RPMI8226 (cell line): ENCODE data around the gene CRNN.

ENCODE experiments used
- DNase-seq: peaks from one replicate; pipeline ENCODE4 v3.0.0-alpha.2; 2015

The CRNN gene

DNA sequence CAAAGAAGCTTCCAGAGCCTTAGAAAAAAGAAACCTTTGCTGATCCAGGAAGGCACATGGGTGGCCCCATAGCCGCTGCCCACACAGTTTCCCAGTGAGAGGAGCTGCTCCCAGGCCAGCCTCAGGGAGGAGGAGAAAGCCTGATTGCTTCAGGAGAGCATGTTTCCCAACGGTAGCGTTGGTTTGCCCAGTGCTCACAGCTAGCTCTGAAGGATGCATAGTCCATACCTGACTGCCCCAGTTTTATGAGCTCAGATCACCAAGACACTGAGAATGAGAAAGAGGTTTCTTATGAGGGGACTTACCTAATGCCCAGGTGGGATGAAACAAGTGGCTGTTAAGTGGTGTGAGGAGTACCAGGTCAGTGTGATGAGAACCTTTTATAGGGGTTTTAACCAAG, at the start of gene CRNN:
CRNN (minus strand) TSS at position 355 of the 400 bp plus-strand sequence. CDS start 2,030 bp downstream, outside the sequence.
- no peak for DNase-seq

DNA sequence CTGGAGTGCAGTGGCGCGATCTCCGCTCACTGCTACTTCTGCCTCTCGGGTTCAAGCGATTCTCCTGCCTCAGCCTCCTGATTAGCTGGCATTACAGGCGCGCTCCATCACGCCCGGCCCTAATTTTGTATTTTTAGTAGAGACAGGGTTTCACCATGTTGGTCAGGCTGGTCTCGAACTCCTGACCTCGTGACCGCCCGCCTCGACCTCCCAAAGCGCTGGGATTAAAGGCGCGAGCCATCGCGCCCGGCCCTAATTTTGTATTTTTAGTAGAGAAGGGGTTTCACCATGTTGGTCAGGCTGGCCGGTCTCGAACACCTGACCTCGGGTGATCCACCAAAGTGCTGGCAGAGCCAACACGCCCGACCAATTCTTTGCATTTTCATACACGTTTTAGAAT, 48.6 kb upstream of the CRNN start:
- no peak for DNase-seq

DNA sequence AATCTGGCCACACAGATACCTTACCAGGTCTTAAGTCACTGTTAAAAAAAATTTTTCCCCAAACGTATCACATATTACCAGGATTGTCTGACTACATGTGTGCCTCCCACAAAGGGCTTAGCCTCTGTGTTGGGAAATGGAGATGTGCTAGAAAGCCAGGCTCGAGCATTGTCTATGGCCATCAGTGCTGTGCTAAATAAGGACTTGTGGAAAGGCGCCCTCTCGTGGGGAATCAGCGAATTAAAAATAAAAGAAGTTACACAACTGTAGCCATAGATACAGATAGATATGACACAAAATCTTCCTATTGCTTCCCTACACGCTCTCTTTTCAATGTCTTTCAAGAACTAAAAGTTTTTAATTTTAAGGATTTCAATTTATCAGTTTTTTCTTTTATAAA, 47.5 kb upstream of the CRNN start:
- peak; percentile 60 for DNase-seq

DNA sequence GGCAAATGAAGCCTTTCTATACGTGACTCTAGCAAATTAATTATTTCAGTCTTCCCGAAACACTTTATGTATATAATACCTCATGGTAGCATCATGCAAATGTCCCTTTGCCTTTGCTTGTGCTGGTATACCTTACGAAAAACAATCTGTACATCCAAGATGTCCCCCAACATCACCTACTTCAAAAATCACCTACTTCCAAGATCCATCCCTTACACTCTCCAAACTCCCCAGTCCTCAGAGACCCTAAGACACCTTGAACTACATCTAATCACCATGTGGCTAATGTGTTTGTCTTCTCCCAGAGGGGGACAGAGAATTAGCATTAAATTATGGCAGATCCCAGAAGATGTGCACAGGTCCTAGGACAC, 46.5 kb upstream of the CRNN start:
- DNase-seq: no peak

DNA sequence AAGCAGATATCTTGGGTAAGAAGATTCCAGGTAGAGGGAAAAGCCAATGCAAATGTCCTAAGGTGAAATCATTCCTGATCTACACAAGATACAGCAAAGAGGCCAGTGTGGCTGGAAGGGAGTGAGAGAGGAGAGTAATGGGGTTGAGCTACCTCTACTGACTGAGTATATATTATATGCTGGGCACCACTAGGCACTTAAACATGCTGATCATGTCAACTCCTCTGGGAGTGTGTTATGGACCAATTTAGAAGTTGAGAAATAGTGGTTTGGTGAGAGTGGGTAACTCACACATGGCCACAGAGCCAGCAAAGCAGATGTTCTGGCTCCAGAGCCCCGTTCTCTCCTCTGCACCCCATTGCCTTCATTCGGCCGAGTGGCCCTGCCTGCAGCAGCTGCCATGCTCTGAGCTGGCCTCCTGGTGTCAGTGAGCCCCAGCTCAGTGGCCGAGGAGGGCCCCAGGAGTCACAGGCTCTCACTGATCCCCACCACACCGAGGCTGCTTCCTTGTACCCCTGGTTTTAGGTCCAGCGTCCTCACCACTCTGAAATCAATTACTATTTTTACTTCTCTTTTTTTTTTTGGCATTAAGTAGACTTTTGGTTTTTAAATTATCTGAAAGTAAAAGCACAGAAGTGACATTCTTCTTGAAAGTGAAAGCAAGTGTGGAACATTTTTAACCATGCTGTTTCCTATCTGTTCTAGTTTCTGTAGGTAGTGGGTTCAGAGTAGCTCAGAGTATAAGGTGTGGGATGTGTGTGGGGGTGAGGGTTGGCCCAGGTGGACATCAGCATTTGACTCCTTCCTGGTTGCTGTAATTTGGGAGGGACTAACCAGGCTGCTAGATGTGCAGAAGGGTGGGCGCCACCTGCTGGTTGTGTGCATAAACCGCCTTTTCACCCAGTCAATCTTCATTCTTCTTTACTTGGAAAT, 45.8 kb upstream of the CRNN start:
- peak; percentile 76 for DNase-seq

DNA sequence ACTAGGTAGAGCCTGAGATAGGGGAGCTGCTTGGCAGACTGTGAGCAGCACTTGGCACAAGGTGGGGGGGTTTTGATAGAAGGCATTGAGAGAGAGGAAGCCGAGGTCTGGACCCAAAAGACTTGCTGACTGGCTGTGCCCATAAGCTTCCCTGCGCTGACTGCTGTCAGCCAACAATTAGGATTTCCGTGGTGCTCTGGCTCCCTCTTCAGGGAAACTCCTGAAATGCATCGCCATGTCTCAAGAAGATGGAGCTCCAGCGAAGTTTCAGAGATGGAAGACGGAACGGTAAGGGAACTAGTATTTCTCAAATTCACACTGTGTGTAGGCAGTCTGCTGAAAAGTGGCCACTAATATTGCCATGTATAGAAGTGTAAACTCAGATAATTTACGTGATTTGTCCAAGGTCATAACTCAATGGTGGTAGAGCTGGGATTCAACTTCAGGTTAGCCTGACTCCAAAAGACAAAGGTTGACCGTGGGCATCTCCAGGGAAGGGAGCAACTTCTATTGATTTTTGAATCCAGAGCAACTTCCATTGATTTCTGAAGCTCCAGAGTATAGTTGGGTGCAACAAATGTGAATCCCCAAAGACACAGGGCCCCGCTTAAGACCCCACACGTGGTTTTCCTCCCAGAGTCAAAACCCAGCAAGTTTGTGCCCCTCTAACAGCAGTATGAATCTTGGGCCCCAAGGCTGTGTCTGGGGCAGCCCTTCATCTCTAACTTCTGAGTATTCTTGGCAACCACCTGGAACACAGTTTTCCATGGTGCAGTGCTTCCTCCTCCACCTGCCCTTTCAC, 44.5 kb upstream of the CRNN start:
- DNase-seq: peak; percentile 87

DNA sequence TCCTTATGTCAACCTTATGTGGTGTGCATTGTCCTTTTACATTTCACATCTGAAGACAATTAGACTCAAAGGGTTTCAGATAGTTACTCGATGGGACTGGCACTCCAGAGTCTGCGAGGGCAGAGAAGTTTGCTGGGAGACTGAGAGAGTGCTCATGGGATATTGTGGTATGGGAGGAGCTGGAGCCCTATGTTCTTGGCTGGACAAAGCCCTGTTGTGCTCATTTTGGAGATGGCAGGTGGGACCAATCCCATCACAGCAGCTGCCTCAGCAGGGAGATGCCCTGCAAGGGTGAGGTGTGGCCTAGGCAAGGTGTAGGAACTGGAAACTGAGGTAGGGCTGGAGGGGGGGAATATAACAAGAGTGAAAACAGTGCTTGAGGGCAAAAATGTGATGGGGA, 43.5 kb upstream of the CRNN start:
- no peak for DNase-seq

DNA sequence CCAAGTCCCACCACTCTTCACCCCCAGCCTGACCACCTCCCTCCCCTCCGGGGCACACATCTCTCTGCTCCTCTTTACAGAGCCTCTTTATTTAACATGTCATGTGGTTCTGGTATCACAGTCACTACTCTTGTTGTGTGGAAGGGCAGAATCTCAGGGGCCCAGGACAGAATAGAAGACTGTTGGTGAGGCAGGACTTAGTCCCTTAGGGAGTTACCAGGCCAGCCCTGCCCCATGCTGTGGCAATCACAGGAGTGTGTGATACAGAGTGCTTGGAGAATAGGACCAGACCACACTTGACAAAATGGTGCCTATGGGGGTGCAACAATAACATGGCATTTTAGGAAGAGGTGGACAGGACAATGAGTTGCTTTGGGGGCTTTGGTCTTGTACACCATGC, 43.0 kb upstream of the CRNN start:
- DNase-seq: no peak

DNA sequence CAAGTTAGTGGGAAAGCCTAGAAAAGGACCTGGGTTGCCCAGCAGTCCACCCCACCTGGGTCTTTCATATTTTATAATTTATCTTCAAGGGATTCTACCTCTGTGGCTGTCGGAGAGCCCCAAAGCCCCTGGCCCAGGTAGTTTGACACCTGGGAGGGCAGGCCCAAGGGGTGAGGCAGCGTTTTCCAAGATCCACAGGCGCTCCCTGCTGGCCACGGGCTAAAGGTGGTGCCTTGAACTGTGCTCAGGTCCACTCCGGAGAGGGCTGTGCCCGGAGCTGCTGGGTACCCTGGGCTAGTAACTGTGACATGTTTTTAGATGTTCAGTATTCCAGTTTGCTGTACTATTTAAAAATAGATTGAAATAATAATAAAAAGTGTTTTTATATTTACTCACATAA, 37.2 kb upstream of the CRNN start:
- no peak for DNase-seq

DNA sequence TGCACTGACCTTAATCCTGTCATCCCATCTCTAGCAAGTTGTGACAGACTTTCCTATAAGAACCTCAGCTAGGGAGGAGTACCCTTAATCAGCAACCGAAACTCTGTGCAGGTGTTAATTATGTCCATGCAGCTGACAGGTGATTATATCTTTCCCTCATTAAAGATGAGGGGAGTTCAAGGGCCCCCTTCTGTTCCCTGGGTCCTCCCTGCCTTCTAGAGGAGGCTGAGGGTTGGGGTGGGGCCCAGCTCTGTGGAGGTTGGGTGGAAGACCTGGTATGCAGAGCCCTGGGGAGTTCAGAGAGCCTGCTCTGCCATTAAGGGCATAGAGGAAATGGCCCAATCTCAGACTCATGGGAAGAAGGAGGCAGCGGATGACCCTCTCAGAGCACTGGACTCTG, 35.6 kb upstream of the CRNN start:
- DNase-seq: no peak

DNA sequence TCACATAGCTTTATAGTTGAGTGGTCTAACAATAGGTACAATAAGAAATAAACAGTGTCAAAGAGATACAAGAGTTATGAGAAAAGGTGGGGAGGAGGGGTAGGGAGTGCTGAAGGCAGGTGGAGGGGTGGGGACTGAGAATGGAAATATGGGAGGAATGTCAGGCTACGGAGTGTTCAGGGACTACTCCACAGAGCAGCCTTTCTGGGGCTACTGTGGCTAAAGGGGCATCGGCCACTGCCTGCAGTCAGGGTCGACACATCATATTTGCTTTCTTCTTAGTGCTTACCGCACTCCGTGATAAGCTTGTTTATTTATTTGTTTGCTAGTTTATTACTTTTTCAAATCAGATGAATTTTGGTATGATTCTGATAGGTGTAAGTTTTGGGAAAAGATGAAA, 34.4 kb upstream of the CRNN start:
- no peak for DNase-seq

DNA sequence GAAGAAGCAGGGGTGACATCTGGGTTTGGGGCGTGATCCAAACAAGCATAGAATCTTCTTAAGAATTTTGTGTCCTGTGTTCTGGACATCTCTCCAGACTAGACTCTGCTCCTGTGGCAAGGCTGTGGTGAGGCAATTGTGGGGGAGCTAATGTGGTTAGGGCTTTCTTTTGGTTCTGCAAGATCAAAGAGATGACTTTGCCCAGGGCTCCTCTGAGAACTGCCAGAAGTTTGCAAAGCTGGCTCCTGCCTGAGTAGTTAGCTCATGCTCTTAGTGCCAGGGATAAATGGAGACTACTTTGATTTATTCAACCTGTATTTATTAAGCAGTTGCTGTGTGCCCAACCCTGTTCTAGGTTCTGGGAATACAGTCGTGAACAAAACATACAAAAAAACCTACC, 34.0 kb upstream of the CRNN start:
- no peak for DNase-seq

DNA sequence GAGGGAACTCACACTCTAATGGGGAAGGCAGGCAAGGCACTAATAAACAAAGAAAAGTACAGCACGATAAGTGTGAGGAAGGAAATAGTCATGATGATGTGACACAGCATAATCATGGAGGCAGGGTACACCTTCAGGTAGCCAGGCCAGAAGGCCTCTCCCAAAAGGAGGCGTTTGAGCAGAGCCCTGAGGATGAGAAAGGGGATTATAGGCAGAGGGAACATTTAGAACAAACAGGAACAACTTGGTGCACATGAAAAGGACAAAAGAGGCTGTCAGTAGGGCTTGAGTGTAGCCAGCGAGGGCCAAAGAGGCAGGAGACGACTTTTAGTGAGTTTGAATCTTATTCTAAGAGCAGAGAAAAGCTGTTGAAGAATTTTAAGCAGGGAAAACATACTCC, 33.4 kb upstream of the CRNN start:
- no peak for DNase-seq

DNA sequence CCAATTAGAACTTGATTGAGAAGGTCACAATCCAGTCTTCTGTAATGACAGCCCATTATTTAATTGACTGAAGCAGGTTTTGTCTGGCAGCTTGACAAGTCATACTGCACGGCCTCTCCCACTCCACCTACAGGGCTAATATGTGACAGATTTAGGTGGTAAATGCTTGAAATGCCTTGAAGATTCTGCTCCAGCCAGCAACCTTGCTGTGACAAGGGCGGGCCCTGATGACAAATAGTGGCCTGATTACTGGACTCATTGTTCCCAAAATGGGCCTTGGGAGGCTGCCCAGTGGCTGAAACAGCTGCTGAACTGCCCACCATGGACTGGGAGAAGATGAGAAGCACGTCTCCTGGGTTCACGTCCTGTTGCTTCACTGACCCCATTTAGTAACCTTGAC, 30.0 kb upstream of the CRNN start:
- DNase-seq: no peak

DNA sequence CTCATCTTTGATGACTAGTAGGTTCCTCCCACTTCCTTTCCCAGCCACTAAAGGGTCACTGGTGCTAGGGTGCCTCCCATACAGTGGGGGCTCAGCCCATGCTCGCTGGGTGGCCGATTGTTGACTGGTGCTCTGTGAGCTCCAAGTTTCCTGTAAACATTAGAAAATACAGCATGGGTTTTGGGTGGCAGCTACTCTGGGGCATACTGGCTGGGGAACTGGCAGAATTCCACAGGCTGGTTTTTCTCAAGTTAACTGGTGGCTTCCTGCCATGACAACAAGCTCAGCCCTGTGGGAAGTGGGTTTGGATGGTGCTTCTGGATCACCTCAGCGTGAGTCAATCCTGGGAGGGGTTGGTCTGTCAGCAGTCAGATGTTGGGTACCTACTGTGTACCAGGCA, 28.7 kb upstream of the CRNN start:
- DNase-seq: no peak

DNA sequence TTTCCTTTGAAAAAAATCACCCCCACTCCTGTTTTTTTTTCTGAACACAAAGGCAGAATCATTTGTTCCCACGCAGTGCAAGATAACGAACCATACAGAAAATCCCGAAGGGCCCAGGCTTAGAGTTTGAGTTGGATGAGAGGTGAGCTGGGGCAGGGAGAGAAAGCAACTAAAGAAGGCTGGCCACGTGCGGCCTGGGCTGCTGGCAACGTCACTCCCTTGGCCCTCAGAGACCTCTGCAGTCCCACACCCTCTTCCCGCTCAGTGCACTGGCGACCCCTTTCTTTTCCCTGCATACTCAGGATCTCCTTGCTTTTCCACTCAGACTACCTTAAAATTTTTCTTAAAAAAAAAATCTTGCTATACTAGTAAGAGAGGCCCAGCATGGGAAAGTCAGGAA, 28.2 kb upstream of the CRNN start:
- no peak for DNase-seq

DNA sequence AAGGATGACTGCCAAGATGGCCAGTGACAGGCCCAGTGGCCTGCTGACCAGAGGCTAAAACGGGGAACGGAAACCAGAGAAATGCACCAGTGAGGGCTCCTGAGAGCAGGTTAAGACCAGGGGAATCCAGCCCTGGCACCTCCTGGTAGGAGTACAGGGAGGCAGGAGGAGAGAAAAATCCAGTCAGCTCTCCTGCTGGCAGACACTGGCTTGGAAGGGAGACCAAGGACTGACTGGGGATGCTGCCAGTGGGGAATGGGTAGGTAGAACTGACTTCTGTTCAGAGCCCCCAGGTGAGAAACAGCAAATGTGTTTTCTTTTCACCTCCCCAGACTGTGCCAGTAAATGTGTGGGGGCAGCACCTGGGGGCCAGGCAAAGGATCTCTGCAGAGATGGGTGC, 27.7 kb upstream of the CRNN start:
- DNase-seq: no peak

DNA sequence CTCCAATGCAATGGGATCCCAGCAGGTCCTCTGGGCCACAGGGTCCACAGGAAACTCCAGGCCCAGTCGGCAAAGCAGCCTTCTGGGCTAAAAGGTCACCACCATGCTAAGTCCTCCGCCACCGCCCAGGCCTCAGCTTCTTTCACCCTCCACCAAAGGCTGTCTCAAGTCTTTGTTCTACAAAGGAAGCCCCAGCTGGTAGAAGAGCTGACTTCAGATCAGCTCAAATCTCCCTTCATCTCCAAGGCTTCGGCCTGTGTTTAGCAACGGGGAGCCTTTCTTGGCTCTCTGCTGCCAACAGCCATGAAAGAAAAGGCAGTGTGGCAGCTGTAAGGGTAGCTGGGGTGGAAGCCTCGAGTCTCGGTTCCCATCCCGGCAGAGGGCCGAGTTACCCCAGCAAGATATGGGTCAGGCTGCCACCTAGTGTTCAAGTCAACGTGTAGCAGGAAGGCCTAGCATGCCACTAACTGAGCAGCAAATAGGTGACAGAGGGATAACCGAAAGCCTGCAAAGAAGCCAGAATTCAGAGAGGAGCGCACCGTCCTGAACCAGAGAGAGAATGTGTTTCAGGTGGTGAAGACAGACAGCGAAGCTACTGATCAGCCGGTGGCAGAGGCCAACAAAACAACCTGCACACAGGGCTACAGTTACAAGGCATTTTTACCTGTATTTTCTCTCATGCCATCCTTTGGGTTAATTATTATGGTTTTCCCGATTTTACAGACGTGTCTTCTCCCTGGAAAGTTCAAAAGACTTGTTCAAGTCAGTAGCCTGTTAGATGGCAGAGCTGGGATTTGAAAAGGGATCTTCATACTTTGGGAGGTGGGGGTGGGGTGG, 26.8 kb upstream of the CRNN start:
- peak; percentile 85 for DNase-seq

DNA sequence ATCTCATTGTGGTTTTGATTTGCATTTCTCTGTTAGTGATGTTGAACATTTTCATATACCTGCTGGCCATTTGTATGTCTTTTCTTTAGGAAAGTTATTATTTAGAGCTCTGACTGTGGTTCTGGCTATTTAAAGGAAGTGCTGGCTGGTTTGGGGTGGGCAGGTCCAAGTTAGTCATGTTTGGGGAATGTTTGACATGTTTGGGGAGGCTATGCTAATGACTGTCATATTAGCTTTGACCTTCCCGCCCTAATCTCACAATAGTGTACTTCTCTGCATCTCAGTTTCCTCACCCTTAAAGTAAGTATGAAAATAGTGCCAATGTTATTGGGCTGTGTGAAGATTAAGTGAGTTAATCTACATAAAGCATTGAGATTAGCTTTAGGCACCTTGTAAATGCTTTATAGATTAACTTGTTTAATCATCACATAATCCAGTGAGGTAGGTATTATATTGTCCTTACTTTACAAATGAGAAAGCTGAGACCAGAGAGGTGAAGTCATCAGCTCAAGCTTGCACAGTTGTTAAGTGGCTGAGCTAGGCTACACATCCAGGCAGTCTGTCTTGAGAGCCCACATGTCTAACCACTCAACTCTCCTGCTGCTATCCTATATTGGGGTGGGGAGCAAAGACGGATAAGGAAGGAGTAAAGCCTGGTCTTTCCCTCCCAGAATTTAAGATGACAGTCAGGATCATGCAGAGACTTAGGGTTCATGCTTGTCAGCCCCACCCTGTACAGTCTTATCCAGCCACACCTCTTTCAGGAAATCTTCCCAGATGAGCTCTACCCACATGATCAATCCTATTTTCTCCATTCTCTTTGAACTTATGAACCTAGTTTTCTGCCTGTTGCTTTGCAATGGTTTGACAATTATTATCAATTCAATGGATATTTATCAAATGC, 22.8 kb upstream of the CRNN start:
- DNase-seq: no peak

DNA sequence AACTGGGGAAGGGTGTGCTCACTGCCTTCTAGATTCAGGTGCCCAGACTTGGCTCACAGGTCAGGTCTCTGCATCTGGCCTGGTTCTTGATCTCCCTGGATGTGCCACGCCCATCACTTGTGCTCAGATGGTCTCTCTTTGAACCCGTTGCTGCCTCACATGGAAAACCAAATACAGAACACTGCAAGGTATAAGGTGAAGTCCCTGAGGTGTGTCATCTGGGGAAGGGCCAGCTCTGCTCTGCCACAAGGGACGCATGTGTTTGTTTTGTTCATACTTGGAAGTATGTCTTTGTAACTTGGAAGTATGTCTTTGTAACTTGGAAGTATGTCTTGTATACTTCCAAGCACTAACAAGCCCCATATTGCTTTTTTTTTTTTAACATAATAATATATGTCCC, 13.4 kb upstream of the CRNN start:
- no peak for DNase-seq

DNA sequence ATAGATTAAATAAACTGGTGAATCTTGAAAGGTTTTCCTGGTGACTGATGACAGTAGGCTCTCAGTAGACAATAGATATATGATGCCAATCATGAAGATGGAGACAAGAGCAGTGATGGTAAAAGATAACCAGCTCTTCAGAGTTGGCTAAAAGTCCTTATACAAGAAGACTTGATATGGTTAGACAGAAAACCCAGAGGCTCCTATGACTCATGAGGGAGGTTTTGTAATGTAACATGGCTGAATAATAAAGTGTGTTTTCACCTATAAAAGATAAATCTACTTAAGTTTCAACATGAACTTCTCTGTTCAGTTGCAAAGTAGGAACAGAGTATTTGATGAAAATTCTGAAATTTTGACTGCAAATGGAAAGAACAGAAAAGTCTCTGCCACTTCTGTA, 12.7 kb upstream of the CRNN start:
- no peak for DNase-seq

DNA sequence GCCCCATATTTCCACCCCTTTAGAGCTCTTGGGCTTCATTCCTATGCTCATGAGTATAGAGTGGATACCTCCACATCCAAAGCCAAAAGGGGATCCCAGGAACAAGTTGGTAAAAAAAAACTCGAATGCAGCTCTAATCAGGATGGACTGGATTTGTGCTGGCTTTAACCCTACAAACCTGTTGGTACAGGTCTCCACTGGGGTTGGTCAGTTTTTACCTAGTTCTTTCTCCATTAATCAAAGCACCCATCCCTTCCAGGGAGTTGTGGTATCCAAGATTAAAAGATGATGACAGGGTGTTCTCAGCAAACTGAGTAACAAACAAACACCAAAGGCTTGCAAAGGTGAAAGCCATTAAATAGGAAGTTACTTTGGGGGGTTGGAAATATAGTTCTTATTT, 5.9 kb upstream of the CRNN start:
- no peak for DNase-seq
